ENCODE measurements around the gene RBFOX1.

DNA sequence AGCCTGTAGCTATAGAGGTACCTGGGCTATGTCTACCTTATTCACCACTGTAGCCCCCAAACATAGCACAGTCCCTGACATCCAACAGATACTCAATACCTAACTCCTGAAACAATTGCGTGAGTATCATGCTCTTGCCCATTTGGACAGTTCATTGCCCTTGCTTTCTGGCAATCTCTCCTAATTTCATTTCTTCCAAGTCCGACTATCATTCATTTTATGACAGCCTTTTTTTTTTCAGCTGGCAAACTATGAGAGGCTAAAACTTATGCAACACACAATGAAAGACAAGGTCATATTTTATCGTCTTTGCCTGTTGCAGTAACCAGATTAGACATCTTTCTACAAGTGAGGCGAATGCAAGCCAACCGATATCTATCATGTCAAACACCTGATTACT is 169.2 kb downstream of the RBFOX1 start:
- no peak for TF ChIP-seq POLR2A (IDR thresholded peaks at IDR 0.05)
- TF ChIP-seq POLR2AphosphoS5 (IDR thresholded peaks at IDR 0.05) = no peak
- TF ChIP-seq, protein P1, sequence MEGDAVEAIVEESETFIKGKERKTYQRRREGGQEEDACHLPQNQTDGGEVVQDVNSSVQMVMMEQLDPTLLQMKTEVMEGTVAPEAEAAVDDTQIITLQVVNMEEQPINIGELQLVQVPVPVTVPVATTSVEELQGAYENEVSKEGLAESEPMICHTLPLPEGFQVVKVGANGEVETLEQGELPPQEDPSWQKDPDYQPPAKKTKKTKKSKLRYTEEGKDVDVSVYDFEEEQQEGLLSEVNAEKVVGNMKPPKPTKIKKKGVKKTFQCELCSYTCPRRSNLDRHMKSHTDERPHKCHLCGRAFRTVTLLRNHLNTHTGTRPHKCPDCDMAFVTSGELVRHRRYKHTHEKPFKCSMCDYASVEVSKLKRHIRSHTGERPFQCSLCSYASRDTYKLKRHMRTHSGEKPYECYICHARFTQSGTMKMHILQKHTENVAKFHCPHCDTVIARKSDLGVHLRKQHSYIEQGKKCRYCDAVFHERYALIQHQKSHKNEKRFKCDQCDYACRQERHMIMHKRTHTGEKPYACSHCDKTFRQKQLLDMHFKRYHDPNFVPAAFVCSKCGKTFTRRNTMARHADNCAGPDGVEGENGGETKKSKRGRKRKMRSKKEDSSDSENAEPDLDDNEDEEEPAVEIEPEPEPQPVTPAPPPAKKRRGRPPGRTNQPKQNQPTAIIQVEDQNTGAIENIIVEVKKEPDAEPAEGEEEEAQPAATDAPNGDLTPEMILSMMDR (IDR thresholded peaks at IDR 0.05) = no peak
- no peak for TF ChIP-seq EP300 (IDR thresholded peaks at IDR 0.05)
